ENCODE results near the gene SEPTIN2.
"Not testable (repeated sequence)": the region's sequence is repeated elsewhere in the genome, so short reads cannot be mapped to it uniquely, and the experiment has no call there.

SEPTIN2 gene

GRCh38 chr2:241315879-241316631 lies at the start of gene SEPTIN2:
SEPTIN2 (plus strand) TSS chr2:241315925; CDS start chr2:241324233, 8,308 bp downstream.
- DNase-seq (ENCODE audit: low read depth): no peak

- no peak for DNase-seq (ENCODE audit: low read depth)
Measured at GRCh38 chr2:241267249-241268067, 48.3 kb upstream of the SEPTIN2 start.

- no peak for DNase-seq (ENCODE audit: low read depth)
Measured at GRCh38 chr2:241268306-241268705, 47.4 kb upstream of the SEPTIN2 start.

- DNase-seq (ENCODE audit: low read depth): no peak
Measured at GRCh38 chr2:241268716-241269445, 46.8 kb upstream of the SEPTIN2 start.

- DNase-seq (ENCODE audit: low read depth): no peak
Measured at GRCh38 chr2:241269707-241270520, 45.8 kb upstream of the SEPTIN2 start.

- DNase-seq (ENCODE audit: low read depth): no peak
Measured at GRCh38 chr2:241270531-241270930, 45.2 kb upstream of the SEPTIN2 start.

- DNase-seq (ENCODE audit: low read depth): peak; percentile 39
Measured at GRCh38 chr2:241271706-241272302, 43.9 kb upstream of the SEPTIN2 start.

GRCh38 chr2:241272303-241273209 lies 43.2 kb upstream of the SEPTIN2 start:
- DNase-seq (ENCODE audit: low read depth): peak; percentile 28

- no peak for DNase-seq (ENCODE audit: low read depth)
Measured at GRCh38 chr2:241273210-241274020, 42.3 kb upstream of the SEPTIN2 start.

- DNase-seq (ENCODE audit: low read depth): no peak
Measured at GRCh38 chr2:241274127-241274526, 41.6 kb upstream of the SEPTIN2 start.

GRCh38 chr2:241275504-241275903 lies 40.2 kb upstream of the SEPTIN2 start:
- no peak for DNase-seq (ENCODE audit: low read depth)

GRCh38 chr2:241275910-241276309 lies 39.8 kb upstream of the SEPTIN2 start:
- DNase-seq (ENCODE audit: low read depth): no peak

GRCh38 chr2:241278306-241278705 lies 37.4 kb upstream of the SEPTIN2 start:
- DNase-seq (ENCODE audit: low read depth): not testable (repeated sequence)

- DNase-seq (ENCODE audit: low read depth): no peak
Measured at GRCh38 chr2:241279413-241279812, 36.3 kb upstream of the SEPTIN2 start.

- DNase-seq (ENCODE audit: low read depth): no peak
Measured at GRCh38 chr2:241279828-241280227, 35.9 kb upstream of the SEPTIN2 start.

GRCh38 chr2:241280291-241280690 lies 35.4 kb upstream of the SEPTIN2 start:
- DNase-seq (ENCODE audit: low read depth): no peak

GRCh38 chr2:241282555-241282954 lies 33.2 kb upstream of the SEPTIN2 start:
- no peak for DNase-seq (ENCODE audit: low read depth)

- no peak for DNase-seq (ENCODE audit: low read depth)
Measured at GRCh38 chr2:241285596-241285995, 30.1 kb upstream of the SEPTIN2 start.

- no peak for DNase-seq (ENCODE audit: low read depth)
Measured at GRCh38 chr2:241286348-241287090, 29.2 kb upstream of the SEPTIN2 start.

All from stimulated activated CD4-positive, alpha-beta T cell treated with anti-CD3 and anti-CD28 coated beads, Interleukin-2, amount 100 ng/mL, for 4 hours (primary cell).